TTC549 (cell line): ENCODE measurements around the gene CLCNKB.

Source experiments
- FAIRE-seq: peaks from 2 replicates; lab custom pipeline; 2012; peaks lifted over from hg19 to GRCh38; lab: Jason Lieb, UNC

Gene CLCNKB

GRCh38 chr1:16095447-16095846, 51.9 kb downstream of the CLCNKB start:
- FAIRE-seq: no peak

- no peak for FAIRE-seq
Measured at GRCh38 chr1:16099412-16099811, 55.8 kb downstream of the CLCNKB start.

- no peak for FAIRE-seq
Measured at GRCh38 chr1:16101623-16102022, 58.0 kb downstream of the CLCNKB start.
